H9 (cell line): ENCODE data around the gene ANKRD29. TPM values are rescaled to one million over a fixed set of nuclear protein-coding genes. Genes with fewer than 3 reads are reported as not detected.

Experiments
- DNase-seq: peaks from one replicate; pipeline ENCODE4 v3.0.0-alpha.2; 2017
- H2AFZ ChIP-seq: one replicate; pipeline ENCODE4 v1.6.1; 2013; ENCODE audit warnings: mild to moderate bottlenecking, low read length, control low read depth, moderate library complexity
- H2AK5ac ChIP-seq: 2 replicates; pipeline ENCODE4 v1.6.1; 2013; ENCODE audit warnings: low read length, control low read depth, mixed read lengths; ENCODE audit not compliant: insufficient read length
- H2BK120ac ChIP-seq: one replicate; pipeline ENCODE4 v1.6.1; 2013; ENCODE audit warnings: low read depth, mild to moderate bottlenecking, low read length, control low read depth, inconsistent platforms; ENCODE audit not compliant: poor library complexity, severe bottlenecking
- H2BK12ac ChIP-seq: 2 replicates; pipeline ENCODE4 v1.6.1; 2013; ENCODE audit warnings: low read length, control low read depth, mixed read lengths, low read depth; ENCODE audit not compliant: insufficient read length
- H2BK15ac ChIP-seq: 2 replicates; pipeline ENCODE4 v1.6.1; 2013; ENCODE audit warnings: low read depth, low read length, control low read depth
- H2BK20ac ChIP-seq: one replicate; pipeline ENCODE4 v1.6.1; 2013; ENCODE audit warnings: low read depth, mild to moderate bottlenecking, low read length, control low read depth, inconsistent platforms; ENCODE audit not compliant: poor library complexity, severe bottlenecking
- H2BK5ac ChIP-seq: 2 replicates; pipeline ENCODE4 v1.6.1; 2013; ENCODE audit warnings: low read length, control low read depth, mixed read lengths; ENCODE audit not compliant: insufficient read length
- H3K14ac ChIP-seq: 2 replicates; pipeline ENCODE4 v1.6.1; 2013; ENCODE audit warnings: low read length, control low read depth; ENCODE audit not compliant: insufficient read depth
- H3K18ac ChIP-seq: 2 replicates; pipeline ENCODE4 v1.6.1; 2013; ENCODE audit warnings: low read depth, mild to moderate bottlenecking, mixed read lengths, low read length, control low read depth; ENCODE audit not compliant: insufficient read length
- H3K23ac ChIP-seq: 2 replicates; pipeline ENCODE4 v1.6.1; 2013; ENCODE audit warnings: low read length, control low read depth, mixed read lengths, low read depth; ENCODE audit not compliant: insufficient read length
- H3K23me2 ChIP-seq: 2 replicates; pipeline ENCODE4 v1.6.1; 2013; ENCODE audit warnings: low read depth, mild to moderate bottlenecking, mixed read lengths, low read length, control low read depth; ENCODE audit not compliant: insufficient read length, poor library complexity, severe bottlenecking
- H3K27ac ChIP-seq: 2 replicates; pipeline ENCODE4 v1.5.1; 2013; ENCODE audit warnings: low read length, control low read depth, mixed read lengths, low read depth; ENCODE audit not compliant: insufficient read length
- H3K27me3 ChIP-seq: 2 replicates; pipeline ENCODE4 v1.6.1; 2013; ENCODE audit warnings: low read length, control low read depth, inconsistent platforms; ENCODE audit not compliant: insufficient read depth
- H3K4ac ChIP-seq: 2 replicates; pipeline ENCODE4 v1.6.1; 2013; ENCODE audit warnings: low read depth, mild to moderate bottlenecking, control low read depth, inconsistent platforms, low read length, moderate library complexity
- H3K4me1 ChIP-seq: 2 replicates; pipeline ENCODE4 v1.6.1; 2013; ENCODE audit warnings: low read length, control low read depth, inconsistent platforms; ENCODE audit not compliant: insufficient read depth
- H3K4me2 ChIP-seq: 2 replicates; pipeline ENCODE4 v1.6.1; 2013; ENCODE audit warnings: low read length, control low read depth, mixed read lengths; ENCODE audit not compliant: insufficient read length, insufficient read depth
- H3K56ac ChIP-seq: 2 replicates; pipeline ENCODE4 v1.6.1; 2013; ENCODE audit warnings: low read depth, mild to moderate bottlenecking, mixed read lengths, low read length, control low read depth; ENCODE audit not compliant: insufficient read length
- H3K79me1 ChIP-seq: 2 replicates; pipeline ENCODE4 v1.6.1; 2013; ENCODE audit warnings: low read depth, mild to moderate bottlenecking, moderate library complexity, low read length, control low read depth, inconsistent platforms; ENCODE audit not compliant: insufficient read depth, poor library complexity, severe bottlenecking
- H3K79me2 ChIP-seq: 2 replicates; pipeline ENCODE4 v1.6.1; 2013; ENCODE audit warnings: low read length, control low read depth, inconsistent platforms; ENCODE audit not compliant: insufficient read depth
- H3K9ac ChIP-seq: 2 replicates; pipeline ENCODE4 v1.6.1; 2013; ENCODE audit warnings: low read length, control low read depth, mixed read lengths; ENCODE audit not compliant: insufficient read length; ENCODE audit errors: extremely low read depth
- H3K9me3 ChIP-seq: one replicate; pipeline ENCODE4 v1.6.1; 2013; ENCODE audit warnings: low read depth, low read length, inconsistent platforms; ENCODE audit not compliant: control insufficient read depth
- H3T11ph ChIP-seq: one replicate; pipeline ENCODE4 v1.6.1; 2013; ENCODE audit warnings: mild to moderate bottlenecking, low read length, control low read depth, inconsistent platforms
- H4K20me1 ChIP-seq: one replicate; pipeline ENCODE4 v1.6.1; 2013; ENCODE audit not compliant: control insufficient read depth, insufficient read length, insufficient read depth
- H4K5ac ChIP-seq: 2 replicates; pipeline ENCODE4 v1.6.1; 2013; ENCODE audit warnings: low read depth, mild to moderate bottlenecking, mixed read lengths, low read length, control low read depth; ENCODE audit not compliant: insufficient read length
- H4K8ac ChIP-seq: replicated peaks from 2 replicates; pipeline ENCODE4 v1.6.1; 2013; ENCODE audit warnings: low read length, control low read depth, mixed read lengths, low read depth; ENCODE audit not compliant: insufficient read length
- H4K91ac ChIP-seq: 2 replicates; pipeline ENCODE4 v1.6.1; 2013; ENCODE audit warnings: low read depth, mild to moderate bottlenecking, moderate library complexity, mixed read lengths, low read length, control low read depth; ENCODE audit not compliant: insufficient read length
- H3K27ac Mint-ChIP-seq, 3 experiments: 2 replicates in 2 of 3; 3 replicates in 1 of 3; pipeline ENCODE4 v1.8.0; 2020 to 2021; ENCODE audit warnings: mixed read lengths in 3 of 3, mild to moderate bottlenecking in 1 of 3, moderate library complexity in 1 of 3
- H3K27me3 Mint-ChIP-seq: 2 replicates; pipeline ENCODE4 v1.8.0; 2021; ENCODE audit warnings: low read depth, mild to moderate bottlenecking, moderate library complexity, mixed read lengths
- H3K36me3 Mint-ChIP-seq, 3 experiments: 2 replicates in 2 of 3; 3 replicates in 1 of 3; pipeline ENCODE4 v1.8.0; 2020 to 2021; ENCODE audit warnings: low read depth in 3 of 3, mixed read lengths in 3 of 3; ENCODE audit not compliant: insufficient read depth in 1 of 3
- H3K4me1 Mint-ChIP-seq, 2 experiments: 2 replicates each; pipeline ENCODE4 v1.8.0; 2020; ENCODE audit warnings: mixed read lengths in 2 of 2
- H3K4me3 Mint-ChIP-seq, 2 experiments: 2 replicates in 1 of 2; 3 replicates in 1 of 2; pipeline ENCODE4 v1.8.0; 2020 to 2021; ENCODE audit warnings: mild to moderate bottlenecking in 2 of 2, mixed read lengths in 2 of 2, moderate library complexity in 1 of 2
- H3K9me3 Mint-ChIP-seq, 2 experiments: 2 replicates in 1 of 2; 3 replicates in 1 of 2; pipeline ENCODE4 v1.8.0; 2020; ENCODE audit warnings: mild to moderate bottlenecking in 2 of 2, mixed read lengths in 2 of 2, moderate library complexity in 1 of 2
- WGBS: extraction: QIAGEN DNeasy Blood & Tissue Kit; methylation state at CpG from one replicate; pipeline ENCODE4 v1.1.7; 2013; ENCODE audit warnings: missing lambda C conversion rate, low lambda C conversion rate, mixed read lengths; ENCODE audit not compliant: insufficient read length; ENCODE audit errors: extremely low coverage; 5-methylcytosine and 5-hydroxymethylcytosine counted together
- total RNA-seq: library from RNA; stranded (reverse); gene quantifications from 2 replicates; pipeline ENCODE4 v1.2.1, GENCODE V29; 2021
- TF ChIP-seq, protein P1 (sequence below): fragments of 200-600 bp; sonication (generic); conservative IDR thresholded peaks from 3 replicates; pipeline ENCODE4 v1.8.0; 2021; ENCODE audit warnings: antibody characterized with exemption, mild to moderate bottlenecking

ANKRD29 gene
- total RNA-seq, 1 experiment from 2014 or later, result 2.1 TPM

DNA sequence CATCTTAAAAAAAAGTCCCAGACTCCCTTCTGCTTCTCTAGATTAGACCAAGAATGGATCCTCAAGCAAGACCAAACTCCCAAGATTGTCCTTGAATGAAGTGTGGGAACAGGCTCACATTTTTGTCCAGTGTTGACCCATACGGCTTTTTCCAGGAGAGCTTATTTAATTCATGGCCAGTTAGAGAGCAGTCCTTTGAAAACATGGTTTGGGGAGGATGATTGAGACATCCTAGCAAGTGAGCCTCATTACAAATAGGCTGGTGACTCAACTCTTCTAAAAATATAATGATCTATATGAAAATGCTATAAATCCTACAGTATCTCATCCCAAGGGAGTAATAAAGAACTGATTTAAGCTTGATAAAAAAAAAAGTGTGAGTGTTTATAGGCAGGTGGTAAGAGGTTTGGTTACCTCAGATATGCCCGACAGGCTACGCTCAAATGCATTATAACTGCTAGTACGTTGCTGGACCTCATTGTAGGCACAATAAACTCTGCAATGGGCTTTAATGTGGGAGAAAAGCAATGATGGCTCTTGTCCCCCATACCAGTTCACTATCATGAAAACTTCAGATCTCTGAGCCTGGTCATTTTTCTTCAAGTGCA is 17.0 kb downstream of the ANKRD29 start:
- Histone ChIP-seq H2AFZ (no peak overlapping the region), H3K23me2 (no peaks in the 10 kb centered on the region), H4K20me1 (no peaks in the 10 kb centered on the region), H2BK15ac (no peak overlapping the region), H3K79me2 (no peaks in the 10 kb centered on the region), H3K79me1 (no peaks in the 10 kb centered on the region), H3K27ac (no peak overlapping the region), H2BK12ac (no peak overlapping the region), H3K4me1 (no peaks in the 10 kb centered on the region; the same call in 1 of the 2 replicates), H3K4me2 (no peak overlapping the region), H3K4ac (no peak overlapping the region), H3K9me3 (peaks cover 7% of the 10 kb centered on the region), H2BK20ac (no peak overlapping the region), H3T11ph (no peak overlapping the region), H3K14ac (no peak overlapping the region), H3K18ac (no peak overlapping the region), H2AK5ac (no peak overlapping the region), H2BK120ac (no peak overlapping the region), H3K27me3 (no peaks in the 10 kb centered on the region), H4K91ac (no peak overlapping the region), H4K8ac (no peak overlapping the region), H3K23ac (no peak overlapping the region), H3K56ac (no peak overlapping the region), H2BK5ac (no peak overlapping the region), H3K9ac (no peak overlapping the region), H4K5ac (no peak overlapping the region)
- TF ChIP-seq, protein P1, sequence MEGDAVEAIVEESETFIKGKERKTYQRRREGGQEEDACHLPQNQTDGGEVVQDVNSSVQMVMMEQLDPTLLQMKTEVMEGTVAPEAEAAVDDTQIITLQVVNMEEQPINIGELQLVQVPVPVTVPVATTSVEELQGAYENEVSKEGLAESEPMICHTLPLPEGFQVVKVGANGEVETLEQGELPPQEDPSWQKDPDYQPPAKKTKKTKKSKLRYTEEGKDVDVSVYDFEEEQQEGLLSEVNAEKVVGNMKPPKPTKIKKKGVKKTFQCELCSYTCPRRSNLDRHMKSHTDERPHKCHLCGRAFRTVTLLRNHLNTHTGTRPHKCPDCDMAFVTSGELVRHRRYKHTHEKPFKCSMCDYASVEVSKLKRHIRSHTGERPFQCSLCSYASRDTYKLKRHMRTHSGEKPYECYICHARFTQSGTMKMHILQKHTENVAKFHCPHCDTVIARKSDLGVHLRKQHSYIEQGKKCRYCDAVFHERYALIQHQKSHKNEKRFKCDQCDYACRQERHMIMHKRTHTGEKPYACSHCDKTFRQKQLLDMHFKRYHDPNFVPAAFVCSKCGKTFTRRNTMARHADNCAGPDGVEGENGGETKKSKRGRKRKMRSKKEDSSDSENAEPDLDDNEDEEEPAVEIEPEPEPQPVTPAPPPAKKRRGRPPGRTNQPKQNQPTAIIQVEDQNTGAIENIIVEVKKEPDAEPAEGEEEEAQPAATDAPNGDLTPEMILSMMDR, result no peak
- no peak overlapping the region for H3K4me3 Mint-ChIP-seq
- H3K27ac Mint-ChIP-seq, result no peak overlapping the region
- H3K9me3 Mint-ChIP-seq, result peaks cover 7 to 9% of the 10 kb centered on the region in 2 experiments; a peak in 3 of 5 replicates
- peaks cover 15 to 23% of the 10 kb centered on the region in 2 experiments for H3K4me1 Mint-ChIP-seq
- H3K27me3 Mint-ChIP-seq, result no peaks in the 10 kb centered on the region; the same call in 1 of the 2 replicates
- peaks cover 3 to 6% (median 6%) of the 10 kb centered on the region in 3 experiments; a peak in 6 of 7 replicates for H3K36me3 Mint-ChIP-seq
- no CpG with 5 or more reads among the region's 4 CpGs for WGBS
- no peak for DNase-seq
